Measurements from ENCODE around the gene YIPF3.
A peak's percentile ranks its signal among the peaks of the same experiment; 100 is the strongest.
"Not testable (repeated sequence)": the region's sequence is repeated elsewhere in the genome, so short reads cannot be mapped to it uniquely, and the experiment has no call there.

YIPF3 gene

GRCh38 chr6:43516697-43517504, at the start of gene YIPF3, which contains the start of gene POLR1C:
Gene YIPF3, minus strand, starts transcription at chr6:43516926. Its CDS starts 119 bp downstream, at chr6:43516807.
Gene POLR1C, plus strand, starts transcription at chr6:43517089. Its CDS starts 21 bp downstream, at chr6:43517110.
- peak; percentile 96 for DNase-seq (ENCODE audit: low read depth)

- DNase-seq (ENCODE audit: low read depth) = no peak
Observed at GRCh38 chr6:43559328-43559727, 42.6 kb upstream of the YIPF3 start.

GRCh38 chr6:43557620-43558019, 40.9 kb upstream of the YIPF3 start:
- DNase-seq (ENCODE audit: low read depth) = not testable (repeated sequence)

GRCh38 chr6:43547222-43547621, 30.5 kb upstream of the YIPF3 start:
- no peak for DNase-seq (ENCODE audit: low read depth)

- DNase-seq (ENCODE audit: low read depth) = no peak
Observed at GRCh38 chr6:43544461-43544860, 27.7 kb upstream of the YIPF3 start.

- no peak for DNase-seq (ENCODE audit: low read depth)
Observed at GRCh38 chr6:43541774-43542471, 25.2 kb upstream of the YIPF3 start.

GRCh38 chr6:43540507-43540906, 23.8 kb upstream of the YIPF3 start:
- no peak for DNase-seq (ENCODE audit: low read depth)

GRCh38 chr6:43539409-43539808, 22.7 kb upstream of the YIPF3 start:
- not testable (repeated sequence) for DNase-seq (ENCODE audit: low read depth)

- not testable (repeated sequence) for DNase-seq (ENCODE audit: low read depth)
Observed at GRCh38 chr6:43538986-43539385, 22.3 kb upstream of the YIPF3 start.

GRCh38 chr6:43532201-43532600, 15.5 kb upstream of the YIPF3 start:
- no peak for DNase-seq (ENCODE audit: low read depth)

- no peak for DNase-seq (ENCODE audit: low read depth)
Observed at GRCh38 chr6:43524483-43524961, 7.8 kb upstream of the YIPF3 start.

- no peak for DNase-seq (ENCODE audit: low read depth)
Observed at GRCh38 chr6:43523284-43523683, 6.6 kb upstream of the YIPF3 start.

GRCh38 chr6:43522547-43523261, 6.0 kb upstream of the YIPF3 start:
- no peak for DNase-seq (ENCODE audit: low read depth)

- DNase-seq (ENCODE audit: low read depth) = no peak
Observed at GRCh38 chr6:43521836-43522235, 5.1 kb upstream of the YIPF3 start.

GRCh38 chr6:43520097-43520496, 3.4 kb upstream of the YIPF3 start:
- DNase-seq (ENCODE audit: low read depth) = no peak

- no peak for DNase-seq (ENCODE audit: low read depth)
Observed at GRCh38 chr6:43517505-43518357, 1.0 kb upstream of the YIPF3 start.

- no peak for DNase-seq (ENCODE audit: low read depth)
Observed at GRCh38 chr6:43516367-43516696, 394 bp downstream of the YIPF3 start.

- DNase-seq (ENCODE audit: low read depth) = no peak
Observed at GRCh38 chr6:43515808-43516207, 918 bp downstream of the YIPF3 start.

- DNase-seq (ENCODE audit: low read depth) = no peak
Observed at GRCh38 chr6:43511824-43512415, 4.8 kb downstream of the YIPF3 start.

- no peak for DNase-seq (ENCODE audit: low read depth)
Observed at GRCh38 chr6:43510827-43511163, 5.9 kb downstream of the YIPF3 start.
